ENCODE data around the gene RNF222. TPM values are rescaled to one million over a fixed set of nuclear protein-coding genes. Genes with fewer than 3 reads are reported as not detected.

Gene RNF222
- total RNA-seq, 1 experiment from 2014 or later: not detected

DNA sequence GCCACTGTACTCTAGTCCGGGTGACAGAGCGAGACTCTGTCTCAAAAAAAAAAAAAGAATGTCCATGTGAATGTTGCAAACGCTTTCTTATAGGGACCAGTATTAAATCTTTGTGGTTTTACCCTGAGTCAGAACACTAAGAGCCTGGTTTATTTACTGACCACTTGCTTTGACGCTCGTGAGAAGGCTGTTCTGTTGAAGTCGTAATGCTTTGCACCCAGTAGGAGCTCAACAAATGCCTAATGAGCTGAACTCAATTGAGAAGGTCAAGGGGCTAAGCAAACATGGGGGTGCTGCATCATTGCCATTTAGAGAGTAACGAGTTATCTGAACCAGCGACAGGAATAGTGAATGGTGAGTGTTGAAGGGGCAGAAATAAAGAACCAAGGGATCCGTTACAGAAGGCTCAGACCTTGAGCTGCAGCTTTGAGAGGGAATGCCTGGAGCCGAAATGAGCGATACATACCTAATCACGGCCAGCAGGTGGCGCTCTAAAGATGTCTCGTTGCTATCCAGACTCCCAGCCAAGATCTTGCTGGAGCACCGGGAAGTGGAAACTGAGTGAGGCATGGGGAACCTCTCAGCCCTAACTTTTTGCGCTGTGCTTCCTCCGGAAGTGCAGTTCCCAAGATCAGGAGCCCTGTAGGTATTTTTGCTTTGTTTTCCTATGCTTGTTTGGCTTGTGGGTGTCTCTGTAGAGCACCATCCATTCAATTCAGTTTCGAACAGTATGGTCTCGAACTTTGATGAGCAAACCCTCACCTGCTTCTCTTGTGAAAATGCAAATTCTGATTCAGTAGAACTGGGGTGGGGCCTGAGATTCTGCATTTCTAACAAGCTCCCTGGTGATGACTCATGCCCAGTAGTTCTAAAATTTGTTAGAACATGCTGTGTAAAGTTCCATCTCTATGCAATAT, 12.6 kb upstream of the RNF222 start:
- POLR2A ChIA-PET: interaction anchor here (0.7 to 5.1 kb wide), 11 partner anchors 11 to 544 kb away, joined by 3 to 54 read pairs (median 5); partner anchors contain the start of gene NDEL1
- BruUV-seq (replicated peaks): no TSS peak
- CTCF ChIA-PET: interaction anchor here (0.6 to 5.0 kb wide), 37 partner anchors 10 to 484 kb away, joined by 3 to 35 read pairs (median 4); partner anchors contain the start of genes CCDC42, KRABD2, MYH10 and NDEL1
- no peaks in the 10 kb centered on the region for H3K27me3 Mint-ChIP-seq (ENCODE audit: insufficient read depth, unreplicated experiment)
- H3K36me3 Mint-ChIP-seq (ENCODE audit: insufficient read depth, unreplicated experiment): no peaks in the 10 kb centered on the region
- H3K27ac Mint-ChIP-seq (ENCODE audit: low read depth, unreplicated experiment): no peak overlapping the region
- TF ChIP-seq, protein P1, sequence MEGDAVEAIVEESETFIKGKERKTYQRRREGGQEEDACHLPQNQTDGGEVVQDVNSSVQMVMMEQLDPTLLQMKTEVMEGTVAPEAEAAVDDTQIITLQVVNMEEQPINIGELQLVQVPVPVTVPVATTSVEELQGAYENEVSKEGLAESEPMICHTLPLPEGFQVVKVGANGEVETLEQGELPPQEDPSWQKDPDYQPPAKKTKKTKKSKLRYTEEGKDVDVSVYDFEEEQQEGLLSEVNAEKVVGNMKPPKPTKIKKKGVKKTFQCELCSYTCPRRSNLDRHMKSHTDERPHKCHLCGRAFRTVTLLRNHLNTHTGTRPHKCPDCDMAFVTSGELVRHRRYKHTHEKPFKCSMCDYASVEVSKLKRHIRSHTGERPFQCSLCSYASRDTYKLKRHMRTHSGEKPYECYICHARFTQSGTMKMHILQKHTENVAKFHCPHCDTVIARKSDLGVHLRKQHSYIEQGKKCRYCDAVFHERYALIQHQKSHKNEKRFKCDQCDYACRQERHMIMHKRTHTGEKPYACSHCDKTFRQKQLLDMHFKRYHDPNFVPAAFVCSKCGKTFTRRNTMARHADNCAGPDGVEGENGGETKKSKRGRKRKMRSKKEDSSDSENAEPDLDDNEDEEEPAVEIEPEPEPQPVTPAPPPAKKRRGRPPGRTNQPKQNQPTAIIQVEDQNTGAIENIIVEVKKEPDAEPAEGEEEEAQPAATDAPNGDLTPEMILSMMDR (IDR thresholded peaks at IDR 0.05; ENCODE audit: unreplicated experiment): peak; percentile 76
- peak overlapping the region; percentile 60 for H3K4me3 Mint-ChIP-seq (ENCODE audit: unreplicated experiment)
- peaks cover 14% of the 10 kb centered on the region for H3K4me1 Mint-ChIP-seq (ENCODE audit: insufficient read depth, unreplicated experiment)
- H3K9me3 Mint-ChIP-seq (ENCODE audit: unreplicated experiment): no peaks in the 10 kb centered on the region
- intact Hi-C loops (cut with micrococcal nuclease): loop anchor here (1.0 kb wide), 3 partner anchors 26 to 375 kb away; no protein-coding TSS in a partner anchor
- DNase-seq (ENCODE audit: unreplicated experiment): peak; percentile 93

DNA sequence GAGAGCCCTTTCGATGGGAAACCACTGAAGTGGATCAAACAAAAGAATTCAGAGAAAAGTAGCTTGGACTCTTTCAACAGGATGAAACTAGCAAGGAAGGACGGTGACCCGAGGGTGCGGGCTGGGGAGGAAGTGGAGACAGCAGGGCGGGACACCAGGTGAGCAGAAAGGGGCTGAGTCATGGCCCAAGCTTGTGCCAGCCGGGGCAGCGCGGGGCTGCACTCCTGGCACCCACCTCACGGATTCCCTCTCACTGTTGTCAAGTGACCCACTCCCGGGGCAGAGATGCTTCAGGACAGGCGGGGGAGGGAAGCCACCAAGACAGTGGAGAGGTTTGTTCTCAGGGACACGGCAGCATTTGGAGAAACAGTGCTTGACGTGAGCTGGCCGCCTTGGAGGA, 10.7 kb upstream of the RNF222 start:
- ChIA-PET POLR2A (interaction anchor here (0.5 to 2.4 kb wide), 10 partner anchors 15 to 253 kb away, joined by 3 to 14 read pairs (median 4); partner anchors contain the start of gene NDEL1), CTCF (interaction anchor here (0.6 to 5.0 kb wide), 10 partner anchors 12 to 1087 kb away, joined by 3 to 35 read pairs (median 3); partner anchors contain the start of gene CCDC42)
- Mint-ChIP-seq H3K4me1 (ENCODE audit: insufficient read depth, unreplicated experiment) (peaks cover 14% of the 10 kb centered on the region), H3K27ac (ENCODE audit: low read depth, unreplicated experiment) (peak overlapping the region; percentile 77), H3K27me3 (ENCODE audit: insufficient read depth, unreplicated experiment) (no peaks in the 10 kb centered on the region), H3K9me3 (ENCODE audit: unreplicated experiment) (no peaks in the 10 kb centered on the region), H3K4me3 (ENCODE audit: unreplicated experiment) (peak overlapping the region; percentile 44), H3K36me3 (ENCODE audit: insufficient read depth, unreplicated experiment) (no peaks in the 10 kb centered on the region)
- no TSS peak for BruUV-seq (replicated peaks)
- DNase-seq (ENCODE audit: unreplicated experiment): peak; percentile 63
- intact Hi-C loops (cut with micrococcal nuclease): no loop called here
- TF ChIP-seq, protein P1 (IDR thresholded peaks at IDR 0.05; ENCODE audit: unreplicated experiment): no peak

DNA sequence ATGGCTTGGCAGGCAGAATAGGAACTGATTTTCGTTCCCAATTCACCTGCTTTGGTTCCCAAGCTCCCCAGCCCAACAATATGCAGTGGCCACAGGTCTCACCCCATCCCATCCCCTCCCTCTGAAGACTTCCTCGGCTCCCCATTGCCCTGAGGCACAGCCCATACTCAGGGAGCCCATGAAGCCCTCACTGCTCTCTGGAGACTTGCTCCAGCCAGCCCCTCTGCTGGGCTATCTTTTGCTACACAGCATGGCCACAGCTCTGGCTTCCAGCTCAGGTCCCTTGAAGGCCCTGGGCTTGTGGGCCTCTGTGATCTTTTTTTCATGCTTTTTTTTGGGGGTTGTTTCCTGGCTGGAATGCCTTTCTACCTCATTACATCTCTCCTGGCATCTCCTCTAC, 8.5 kb upstream of the RNF222 start:
- CTCF ChIA-PET: interaction anchor here (0.5 kb wide), 1 partner anchor 154 kb away, joined by 4 read pairs; no protein-coding TSS in a partner anchor
- DNase-seq (ENCODE audit: unreplicated experiment): no peak
- H3K4me1 Mint-ChIP-seq (ENCODE audit: insufficient read depth, unreplicated experiment): peaks cover 7% of the 10 kb centered on the region
- peaks cover 5% of the 10 kb centered on the region for H3K27me3 Mint-ChIP-seq (ENCODE audit: insufficient read depth, unreplicated experiment)
- POLR2A ChIA-PET: interaction anchor here (0.6 kb wide), 1 partner anchor 23 kb away, joined by 4 read pairs; no protein-coding TSS in a partner anchor
- TF ChIP-seq, protein P1 (IDR thresholded peaks at IDR 0.05; ENCODE audit: unreplicated experiment): no peak
- peaks cover 2% of the 10 kb centered on the region for H3K9me3 Mint-ChIP-seq (ENCODE audit: unreplicated experiment)
- intact Hi-C loops (cut with micrococcal nuclease): no loop called here
- H3K27ac Mint-ChIP-seq (ENCODE audit: low read depth, unreplicated experiment): no peak overlapping the region
- no peak overlapping the region for H3K4me3 Mint-ChIP-seq (ENCODE audit: unreplicated experiment)
- no TSS peak for BruUV-seq (replicated peaks)
- H3K36me3 Mint-ChIP-seq (ENCODE audit: insufficient read depth, unreplicated experiment): no peaks in the 10 kb centered on the region

DNA sequence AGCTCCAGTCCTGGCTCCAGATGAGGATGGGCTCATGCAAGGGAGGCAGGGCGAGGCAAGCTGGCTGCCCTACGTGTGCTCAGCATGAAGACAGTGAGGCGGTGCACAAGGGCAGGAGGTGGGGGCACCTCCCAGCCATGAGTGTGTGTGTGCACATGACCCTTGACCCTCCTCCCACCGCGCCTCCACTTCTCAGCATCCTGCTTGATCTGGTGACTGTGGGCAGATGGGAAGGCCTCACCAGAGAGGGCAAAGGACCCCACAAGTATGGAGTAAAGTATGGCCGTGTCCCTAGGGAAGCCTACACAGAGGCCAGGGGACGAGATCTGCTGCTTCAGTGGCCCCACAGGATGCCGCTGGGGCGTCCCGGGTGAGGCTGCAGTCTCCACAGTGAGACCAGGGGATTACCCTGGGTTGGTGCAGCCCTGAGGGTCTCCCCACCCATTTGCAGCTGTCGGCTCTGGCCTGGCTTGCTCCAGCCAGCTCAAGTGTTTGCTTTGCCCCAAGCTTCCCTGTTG, 7.9 kb upstream of the RNF222 start:
- DNase-seq (ENCODE audit: unreplicated experiment): no peak
- H3K36me3 Mint-ChIP-seq (ENCODE audit: insufficient read depth, unreplicated experiment): no peaks in the 10 kb centered on the region
- ChIA-PET CTCF (interaction anchor here (0.5 to 2.2 kb wide), 2 partner anchors 22 to 154 kb away, joined by 4 to 5 read pairs; partner anchors contain the start of gene RPL26), POLR2A (interaction anchor here (0.6 kb wide), 1 partner anchor 22 kb away, joined by 4 read pairs; no protein-coding TSS in a partner anchor)
- H3K27ac Mint-ChIP-seq (ENCODE audit: low read depth, unreplicated experiment): no peak overlapping the region
- peaks cover 7% of the 10 kb centered on the region for H3K4me1 Mint-ChIP-seq (ENCODE audit: insufficient read depth, unreplicated experiment)
- no peak overlapping the region for H3K4me3 Mint-ChIP-seq (ENCODE audit: unreplicated experiment)
- no TSS peak for BruUV-seq (replicated peaks)
- peaks cover 11% of the 10 kb centered on the region for H3K27me3 Mint-ChIP-seq (ENCODE audit: insufficient read depth, unreplicated experiment)
- TF ChIP-seq, protein P1 (IDR thresholded peaks at IDR 0.05; ENCODE audit: unreplicated experiment): no peak
- intact Hi-C loops (cut with micrococcal nuclease): no loop called here
- H3K9me3 Mint-ChIP-seq (ENCODE audit: unreplicated experiment): peaks cover 7% of the 10 kb centered on the region

Data from MCF 10A (cell line).